Measurements from ENCODE around the gene KSR1. TPM values are rescaled to one million over a fixed set of nuclear protein-coding genes. Genes with fewer than 3 reads are reported as not detected.
"Not testable (repeated sequence)": the region's sequence is repeated elsewhere in the genome, so short reads cannot be mapped to it uniquely, and the experiment has no call there.

The KSR1 gene
- total RNA-seq, 2 donors from 2014 or later, result 99.9 to 142 TPM

- Histone ChIP-seq H3K9me3 (no peaks in the 10 kb centered on the region), H3K4me1 (no peaks in the 10 kb centered on the region), H3K36me3 (replicated peaks in 1 of 2; ENCODE audit: insufficient read depth in 1 of 2, low read depth in 2 of 2) (no peaks in the 10 kb centered on the region), H3K27me3 (no peaks in the 10 kb centered on the region), H3K27ac (no peak overlapping the region), H3K4me3 (no peak overlapping the region)
- DNase-seq (no peak), ATAC-seq (no peak)
- intact Hi-C loops (cut with DNase I), result no loop called here
- no peak for TF ChIP-seq POLR2A (IDR thresholded peaks at IDR 0.05)
- TF ChIP-seq CTCF (IDR thresholded peaks at IDR 0.05), result no peak
- WGBS, 2 donors, result 88 to 93% methylated on average over 6 to 10 of the region's 10 CpGs
Measured at GRCh38 chr17:27421111-27421510, 35.1 kb upstream of the KSR1 start.

- H3K4me1 ChIP-seq; DNase-seq; ATAC-seq; H3K27me3 ChIP-seq; intact Hi-C loops (cut with DNase I); H3K36me3 ChIP-seq (replicated peaks in 1 of 2; ENCODE audit: insufficient read depth in 1 of 2, low read depth in 2 of 2); H3K9me3 ChIP-seq; H3K27ac ChIP-seq; H3K4me3 ChIP-seq: not testable (repeated sequence)
- 87 to 89% methylated on average over 3 to 6 of the region's 6 CpGs for WGBS, 2 donors
Measured at GRCh38 chr17:27421626-27422025, 34.6 kb upstream of the KSR1 start.

- Histone ChIP-seq H3K9me3 (no peaks in the 10 kb centered on the region), H3K27me3 (no peaks in the 10 kb centered on the region), H3K4me3 (no peak overlapping the region), H3K36me3 (replicated peaks in 1 of 2; ENCODE audit: insufficient read depth in 1 of 2, low read depth in 2 of 2) (no peaks in the 10 kb centered on the region), H3K27ac (no peak overlapping the region), H3K4me1 (no peaks in the 10 kb centered on the region)
- intact Hi-C loops (cut with DNase I), result no loop called here
- WGBS, 2 donors, result 82 to 89% methylated on average over 4 to 7 of the region's 7 CpGs
- DNase-seq (no peak), ATAC-seq (no peak)
- TF ChIP-seq CTCF (IDR thresholded peaks at IDR 0.05), result no peak
- TF ChIP-seq POLR2A (IDR thresholded peaks at IDR 0.05), result no peak
Measured at GRCh38 chr17:27422601-27423000, 33.6 kb upstream of the KSR1 start.

GRCh38 chr17:27423651-27424050 lies 32.6 kb upstream of the KSR1 start:
- Histone ChIP-seq H3K27ac (no peak overlapping the region), H3K4me3 (no peak overlapping the region), H3K4me1 (no peaks in the 10 kb centered on the region), H3K36me3 (replicated peaks in 1 of 2; ENCODE audit: insufficient read depth in 1 of 2, low read depth in 2 of 2) (no peaks in the 10 kb centered on the region), H3K9me3 (no peaks in the 10 kb centered on the region), H3K27me3 (no peaks in the 10 kb centered on the region)
- DNase-seq (no peak), ATAC-seq (no peak)
- intact Hi-C loops (cut with DNase I), result no loop called here
- TF ChIP-seq POLR2A (IDR thresholded peaks at IDR 0.05), result no peak
- TF ChIP-seq CTCF (IDR thresholded peaks at IDR 0.05), result no peak
- WGBS, 2 donors, result 90 to 94% methylated on average over 3 of the region's 3 CpGs

GRCh38 chr17:27424516-27424915 lies 31.7 kb upstream of the KSR1 start:
- no peak overlapping the region for H3K27ac ChIP-seq
- TF ChIP-seq POLR2A (IDR thresholded peaks at IDR 0.05) (no peak), CTCF (IDR thresholded peaks at IDR 0.05) (no peak)
- DNase-seq (no peak), ATAC-seq (no peak)
- no peak overlapping the region for H3K4me3 ChIP-seq
- WGBS, 2 donors, result 71 to 88% methylated on average over 4 to 10 of the region's 10 CpGs
- no peaks in the 10 kb centered on the region for H3K9me3 ChIP-seq
- intact Hi-C loops (cut with DNase I), result no loop called here
- no peaks in the 10 kb centered on the region for H3K27me3 ChIP-seq
- no peaks in the 10 kb centered on the region for H3K36me3 ChIP-seq (replicated peaks in 1 of 2; ENCODE audit: insufficient read depth in 1 of 2, low read depth in 2 of 2)
- no peaks in the 10 kb centered on the region for H3K4me1 ChIP-seq
